Measurements from ENCODE around the gene ARF6. TPM values are rescaled to one million over a fixed set of nuclear protein-coding genes. Genes with fewer than 3 reads are reported as not detected.
"Not testable (repeated sequence)": the region's sequence is repeated elsewhere in the genome, so short reads cannot be mapped to it uniquely, and the experiment has no call there.

The ARF6 gene
- total RNA-seq = 144 TPM

DNA sequence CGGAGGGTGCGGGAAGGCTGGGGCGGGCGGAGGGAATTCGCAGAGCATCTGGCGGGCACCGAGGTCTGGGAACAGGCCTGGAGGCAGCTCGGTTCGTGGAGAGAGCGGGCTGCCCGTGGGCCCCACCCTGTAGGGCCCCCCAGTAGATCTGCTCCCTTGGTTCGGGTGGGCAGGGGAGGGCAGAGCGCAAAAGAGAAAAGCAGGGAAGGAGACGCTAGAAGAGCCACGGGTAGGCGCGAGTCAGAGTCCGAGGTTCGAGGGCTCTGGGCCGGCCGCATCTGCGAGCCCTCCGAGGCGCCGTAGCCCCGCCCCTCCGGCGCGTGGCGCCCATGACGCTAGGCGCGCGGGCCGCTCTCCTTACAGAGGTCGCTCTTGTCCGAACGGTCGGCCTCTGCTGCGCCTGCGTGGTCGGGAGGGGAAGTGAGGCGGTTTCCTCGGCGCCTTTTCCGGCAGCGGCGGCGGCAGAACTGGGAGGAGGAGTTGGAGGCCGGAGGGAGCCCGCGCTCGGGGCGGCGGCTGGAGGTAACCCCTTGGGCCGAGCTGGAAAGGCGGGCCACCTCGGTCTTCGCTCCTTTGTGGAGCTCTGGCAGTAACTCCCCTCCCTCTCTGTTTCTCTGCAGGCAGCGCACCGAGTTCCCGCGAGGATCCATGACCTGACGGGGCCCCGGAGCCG is at the start of gene ARF6:
TSS of gene ARF6 (plus strand) at position 447 of the 673 bp plus-strand sequence. CDS start 655 bp downstream, outside the sequence.
- peak; percentile 96 for ATAC-seq

DNA sequence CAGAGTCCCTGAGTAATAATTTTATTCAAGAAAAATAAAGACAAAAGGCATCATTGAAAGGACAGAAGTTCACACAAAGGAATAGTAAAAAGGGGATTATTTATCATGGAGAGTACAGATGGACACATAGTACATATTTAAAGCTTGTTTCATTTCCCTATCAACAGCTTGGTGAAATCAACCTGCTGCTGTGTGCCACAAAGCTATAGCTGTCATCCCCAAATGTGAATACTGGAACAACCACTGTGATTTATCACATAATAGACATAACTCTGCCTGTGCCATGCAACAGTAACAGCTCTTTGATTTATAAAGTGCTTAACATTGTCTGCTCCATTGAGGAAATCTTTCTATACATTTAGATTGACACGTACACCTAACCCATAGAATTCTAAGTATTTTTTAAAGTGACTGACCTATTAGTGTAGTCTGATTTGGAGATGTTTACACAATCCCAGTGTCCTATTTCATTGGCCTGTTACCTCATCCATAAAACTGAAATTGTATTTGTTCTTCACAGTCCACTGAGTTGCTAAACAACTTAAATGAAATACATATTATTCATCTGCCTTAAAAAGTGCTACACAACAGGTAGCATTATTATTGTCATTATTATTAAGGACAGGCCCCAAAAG is 43.6 kb upstream of the ARF6 start:
- ATAC-seq = no peak

DNA sequence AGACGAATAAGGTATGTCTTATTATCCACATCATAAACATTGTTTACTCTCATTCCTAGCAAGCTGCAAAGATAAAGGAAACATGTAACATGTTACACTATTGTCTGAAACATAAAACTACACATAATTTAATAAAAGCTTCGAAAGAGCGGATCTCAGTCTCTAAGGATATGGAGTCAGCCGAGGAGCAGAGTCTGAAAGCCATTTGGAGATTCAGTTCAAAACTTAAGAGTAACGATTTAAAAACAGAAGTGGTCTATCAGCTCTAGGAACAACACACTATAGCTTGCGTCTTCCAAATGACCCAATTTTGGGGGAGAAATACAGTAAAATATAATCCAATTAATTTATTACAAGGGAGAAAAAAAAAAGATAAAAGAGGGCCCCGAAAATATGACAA is 41.1 kb upstream of the ARF6 start:
- ATAC-seq = no peak

GRCh38 chr14:49852301-49853157 is 40.4 kb upstream of the ARF6 start, which contains the start of gene NEMF:
TSS of gene NEMF (minus strand) at chr14:49852788. CDS start at chr14:49852753, 35 bp downstream.
- ATAC-seq = peak; percentile 83

DNA sequence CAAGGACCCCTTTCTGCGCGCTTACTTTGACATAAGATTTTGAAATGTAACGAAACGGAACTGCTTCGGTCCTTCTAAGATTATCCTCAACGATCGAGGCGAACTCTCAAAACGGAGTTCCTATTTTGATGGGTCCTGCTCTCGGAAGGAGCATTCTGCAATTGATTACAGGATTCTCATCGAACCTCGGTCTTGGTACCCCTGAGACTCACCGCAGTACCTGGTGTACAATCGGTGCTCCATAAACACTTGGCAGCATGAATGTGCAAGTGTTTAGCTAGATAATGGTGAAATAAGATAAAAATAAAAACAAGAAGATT is 39.8 kb upstream of the ARF6 start:
- ATAC-seq = peak; percentile 1

DNA sequence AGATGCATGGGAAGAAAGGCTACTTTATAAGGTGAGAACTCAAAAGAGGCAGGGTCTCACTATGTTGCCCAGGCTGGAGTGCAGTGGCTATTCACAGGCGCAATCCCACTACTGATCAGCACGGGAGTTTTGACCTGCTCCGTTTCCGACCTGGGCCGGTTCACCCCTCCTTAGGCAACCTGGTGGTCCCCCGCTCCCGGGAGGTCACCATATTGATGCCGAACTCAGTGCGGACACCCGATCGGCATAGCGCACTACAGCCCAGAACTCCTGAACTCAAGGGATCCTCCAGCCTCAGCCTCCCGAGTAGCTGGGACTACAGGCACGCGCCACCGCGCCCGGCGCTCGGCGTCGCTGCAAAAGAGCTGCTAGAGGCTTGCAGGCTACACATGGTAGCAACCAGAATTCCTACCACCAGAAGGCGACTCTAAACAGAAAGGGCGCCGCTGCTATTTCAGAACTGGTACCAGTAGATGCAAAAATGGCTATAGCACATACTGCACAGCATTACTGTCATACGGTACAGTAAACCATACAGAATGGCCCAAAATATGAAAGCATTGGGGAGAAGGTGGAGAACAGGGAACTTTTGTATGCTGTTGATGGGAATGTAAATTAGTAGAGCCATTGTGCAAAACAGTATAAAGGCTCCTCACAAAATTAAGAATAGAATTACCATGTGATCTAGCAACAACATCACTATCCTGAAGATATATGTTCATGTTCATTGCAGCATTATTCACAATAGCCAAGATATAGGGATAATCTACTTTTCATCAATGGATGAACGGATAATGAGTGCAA is 39.1 kb upstream of the ARF6 start:
- peak; percentile 78 for ATAC-seq

- no peak for ATAC-seq
Observed at GRCh38 chr14:49857427-49858003, 35.4 kb upstream of the ARF6 start.

- ATAC-seq = no peak
Observed at GRCh38 chr14:49858383-49858782, 34.5 kb upstream of the ARF6 start.

DNA sequence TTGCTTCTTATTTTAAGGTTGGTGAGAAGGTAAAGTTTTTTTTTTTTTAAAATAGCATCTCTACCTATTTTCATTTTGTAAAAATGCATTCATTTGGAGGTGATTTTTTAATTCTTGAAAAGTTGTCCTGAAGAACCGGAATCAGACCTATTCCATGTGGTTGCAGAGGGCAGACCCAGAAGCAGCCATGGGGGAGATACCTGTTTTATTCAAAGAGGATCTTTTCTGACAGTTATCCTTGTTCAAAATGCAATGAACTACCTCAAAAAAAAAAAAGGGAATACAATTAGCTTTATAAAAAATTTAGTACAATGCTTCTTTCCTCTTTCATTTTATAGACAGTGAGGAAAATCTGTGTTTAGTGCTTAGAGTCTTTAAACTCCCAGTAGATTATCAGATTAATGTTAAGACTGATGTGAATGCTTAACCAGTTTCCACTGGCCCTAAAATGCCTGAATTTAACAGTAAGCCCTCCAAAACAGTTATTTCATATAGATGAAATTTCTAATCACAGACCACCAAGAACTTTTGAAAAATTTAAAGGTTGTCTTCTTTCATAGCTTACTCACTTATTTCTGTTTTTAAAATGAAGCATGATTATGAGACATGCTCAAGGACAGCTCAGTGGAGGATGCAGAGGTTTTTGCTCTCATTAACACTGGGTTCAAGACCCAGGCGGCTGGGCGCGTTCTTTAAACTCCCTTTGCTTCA is 31.7 kb upstream of the ARF6 start:
- ATAC-seq = no peak

GRCh38 chr14:49861699-49862088 is 31.2 kb upstream of the ARF6 start:
- peak; percentile 8 for ATAC-seq

- ATAC-seq = peak; percentile 78
Observed at GRCh38 chr14:49862089-49862673, 30.7 kb upstream of the ARF6 start.

DNA sequence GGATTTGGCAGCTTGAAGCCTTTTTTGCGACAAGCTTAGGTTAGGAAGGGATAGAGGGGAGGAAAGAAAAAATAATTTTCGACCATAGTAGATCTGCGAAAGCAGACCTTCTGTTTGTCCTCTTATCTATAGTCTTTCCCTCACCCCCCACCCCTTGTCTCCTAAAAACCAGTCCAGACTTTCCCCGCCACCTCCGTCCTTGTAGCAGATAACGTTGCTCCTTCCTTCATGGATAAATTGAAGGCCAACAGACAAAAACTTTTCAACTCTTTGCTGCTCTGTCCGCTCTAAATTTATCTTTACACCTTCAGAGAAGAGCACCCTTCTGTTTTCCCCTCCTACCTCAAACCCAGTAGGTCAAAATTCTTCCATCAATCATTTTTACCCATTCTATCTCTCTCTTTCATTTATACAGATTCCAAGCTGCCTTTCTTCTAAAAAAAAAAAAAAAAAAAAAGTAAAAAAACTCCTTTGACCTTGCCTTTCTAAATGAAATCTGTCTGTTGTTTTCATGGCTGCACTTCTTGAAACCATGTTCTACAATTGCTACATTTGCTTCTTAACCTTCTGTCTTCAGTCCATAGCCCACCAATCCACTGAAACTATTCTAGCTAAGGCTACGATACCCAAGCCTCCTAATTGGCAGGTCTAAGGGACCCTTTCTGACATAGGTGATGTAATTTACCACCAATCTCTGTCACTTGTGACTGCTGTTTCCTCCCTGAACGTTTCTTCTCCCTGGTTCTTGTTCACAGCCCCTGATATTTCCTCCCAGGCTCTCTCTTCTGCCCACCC is 29.2 kb upstream of the ARF6 start:
- no peak for ATAC-seq

DNA sequence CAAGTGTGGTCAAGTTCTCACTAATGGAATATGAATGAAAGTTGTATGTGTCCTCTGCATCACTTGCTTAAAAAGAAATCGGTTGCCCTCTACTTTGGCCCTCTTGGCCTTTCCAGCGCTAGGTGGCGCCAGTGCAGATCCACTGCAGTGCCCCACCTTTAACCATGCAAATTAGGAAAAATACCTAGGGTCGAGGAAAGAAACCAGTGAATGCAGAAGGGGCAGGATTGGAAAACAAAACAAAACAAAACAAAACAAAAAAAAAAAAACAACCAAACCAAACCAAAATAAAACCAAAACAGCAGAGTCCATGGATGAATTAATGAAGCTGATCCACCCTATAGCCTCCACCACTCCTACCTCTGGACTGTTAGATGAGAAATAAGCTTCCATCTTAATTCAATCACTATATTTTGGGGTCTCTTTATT is 27.4 kb upstream of the ARF6 start:
- no peak for ATAC-seq

GRCh38 chr14:49867831-49868719 is 24.8 kb upstream of the ARF6 start:
- ATAC-seq = peak; percentile 97

DNA sequence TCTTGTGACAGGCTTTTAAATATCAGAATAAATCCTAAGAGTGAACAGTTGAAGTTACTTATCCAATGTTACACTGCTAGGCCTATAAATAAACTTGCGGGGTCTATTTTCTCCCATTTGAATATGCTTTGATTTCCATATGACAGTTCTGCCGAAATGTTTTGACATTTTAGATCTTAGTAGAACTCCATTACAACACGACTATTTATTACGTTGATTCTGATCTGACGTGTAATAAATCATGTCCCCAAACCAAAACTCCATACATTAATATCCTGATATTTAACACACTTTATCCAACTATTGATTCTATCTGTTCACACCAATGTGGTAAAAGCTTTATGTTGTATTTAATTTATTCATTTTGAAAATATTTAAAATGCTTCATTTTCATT is 24.2 kb upstream of the ARF6 start:
- no peak for ATAC-seq

- no peak for ATAC-seq
Observed at GRCh38 chr14:49870908-49871307, 22.0 kb upstream of the ARF6 start.

- ATAC-seq = not testable (repeated sequence)
Observed at GRCh38 chr14:49873548-49873947, 19.3 kb upstream of the ARF6 start.

- ATAC-seq = peak; percentile 53
Observed at GRCh38 chr14:49875640-49876198, 17.2 kb upstream of the ARF6 start.

DNA sequence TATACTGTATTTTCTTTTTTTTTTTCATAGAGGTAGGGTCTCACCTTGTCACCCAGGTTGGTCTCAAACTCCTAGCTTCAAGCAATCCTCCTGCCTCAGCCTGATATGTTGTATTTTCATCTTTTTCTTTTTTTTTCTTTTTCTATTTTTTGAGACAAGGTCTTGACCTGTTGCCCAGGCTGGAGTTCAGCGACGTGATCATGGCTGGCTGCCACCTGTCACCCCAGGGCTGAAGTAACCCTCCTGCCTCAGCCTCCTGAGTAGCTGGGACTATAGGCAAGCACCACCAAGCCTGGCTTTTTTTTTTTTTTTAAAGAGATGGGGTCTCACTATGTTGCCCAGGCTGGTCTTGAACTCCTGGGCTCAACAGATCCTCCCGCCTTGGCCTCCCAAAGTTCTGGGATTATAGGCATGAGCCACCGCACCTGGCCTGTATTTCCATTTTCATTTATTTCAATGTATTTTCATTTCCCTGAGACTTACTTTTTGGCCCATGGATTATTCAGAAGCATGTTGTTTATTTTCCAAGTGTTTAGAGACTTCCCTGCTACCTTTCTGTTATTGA is 16.2 kb upstream of the ARF6 start:
- ATAC-seq = no peak

Measured in esophagus mucosa (tissue), 1 donor.